Inferior parietal cortex (tissue), 1 donor: ENCODE data around the gene C11orf91.
A peak's percentile ranks its signal among the peaks of the same experiment; 100 is the strongest.
"Not testable (repeated sequence)": the region's sequence is repeated elsewhere in the genome, so short reads cannot be mapped to it uniquely, and the experiment has no call there.

ENCODE experiments used
- DNase-seq: peaks from one replicate; pipeline ENCODE4 v3.0.0-alpha.2; 2016; ENCODE audit errors: extremely low spot score

Gene C11orf91

DNA sequence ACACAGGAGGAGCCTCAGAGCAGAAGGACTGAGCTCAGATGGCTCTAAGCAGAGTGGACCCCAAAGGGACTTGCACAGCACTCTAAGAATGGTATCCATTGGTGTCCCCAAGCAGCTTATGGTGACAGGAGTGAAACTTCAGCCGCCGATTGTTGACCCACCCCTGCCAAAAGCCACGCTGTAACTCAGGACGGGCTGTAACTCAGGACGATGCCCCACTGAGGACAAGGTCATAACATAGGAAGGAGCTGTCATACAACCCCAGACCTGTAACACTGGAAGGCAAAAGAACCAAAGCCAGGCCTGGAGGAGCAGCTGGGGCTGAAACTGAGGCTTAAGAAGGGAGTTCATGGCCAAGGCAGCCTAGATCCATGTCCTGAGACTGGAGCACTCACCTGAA is 21.4 kb upstream of the C11orf91 start:
- DNase-seq = no peak

DNA sequence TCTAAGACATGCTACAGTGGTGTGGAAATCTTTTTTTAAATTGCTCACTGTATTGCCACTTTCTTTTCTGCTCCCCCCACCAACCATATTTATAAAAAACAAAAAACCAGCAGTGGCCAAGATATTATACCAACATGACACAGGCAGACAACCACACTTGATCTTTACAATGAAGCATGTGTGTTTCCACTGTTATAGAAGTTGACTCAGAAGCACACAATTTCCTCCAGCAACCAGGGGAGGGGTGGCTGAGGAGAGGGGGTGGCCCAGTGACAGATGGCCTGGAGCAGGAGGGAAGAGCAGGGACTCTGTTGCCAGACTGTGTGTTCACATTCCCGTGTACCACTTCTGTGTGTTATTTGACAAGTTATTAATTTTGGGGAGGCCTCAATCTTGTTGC is 20.8 kb upstream of the C11orf91 start:
- DNase-seq = no peak

- no peak for DNase-seq
Observed at GRCh38 chr11:33719587-33719986, 19.0 kb upstream of the C11orf91 start.

GRCh38 chr11:33718440-33718839 is 17.8 kb upstream of the C11orf91 start:
- no peak for DNase-seq

DNA sequence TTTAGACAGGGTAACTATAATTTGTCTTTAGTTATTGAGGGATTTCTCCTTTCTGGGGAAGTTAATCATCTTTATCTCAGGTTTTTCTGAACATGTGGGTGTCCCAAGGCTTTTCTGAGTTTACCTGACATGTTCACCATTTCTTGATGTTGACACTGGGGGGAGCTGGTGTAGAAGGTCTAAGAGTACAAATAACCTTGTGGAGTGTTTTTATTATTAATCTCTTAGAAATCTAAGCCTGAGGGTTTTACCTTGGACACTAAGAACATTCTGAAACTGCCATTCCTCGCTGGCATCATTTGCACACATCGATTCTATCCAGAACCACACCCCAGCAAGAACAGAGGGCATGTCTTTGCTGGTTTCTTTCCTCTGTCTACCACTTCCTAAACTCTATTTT is 15.6 kb upstream of the C11orf91 start:
- no peak for DNase-seq

DNA sequence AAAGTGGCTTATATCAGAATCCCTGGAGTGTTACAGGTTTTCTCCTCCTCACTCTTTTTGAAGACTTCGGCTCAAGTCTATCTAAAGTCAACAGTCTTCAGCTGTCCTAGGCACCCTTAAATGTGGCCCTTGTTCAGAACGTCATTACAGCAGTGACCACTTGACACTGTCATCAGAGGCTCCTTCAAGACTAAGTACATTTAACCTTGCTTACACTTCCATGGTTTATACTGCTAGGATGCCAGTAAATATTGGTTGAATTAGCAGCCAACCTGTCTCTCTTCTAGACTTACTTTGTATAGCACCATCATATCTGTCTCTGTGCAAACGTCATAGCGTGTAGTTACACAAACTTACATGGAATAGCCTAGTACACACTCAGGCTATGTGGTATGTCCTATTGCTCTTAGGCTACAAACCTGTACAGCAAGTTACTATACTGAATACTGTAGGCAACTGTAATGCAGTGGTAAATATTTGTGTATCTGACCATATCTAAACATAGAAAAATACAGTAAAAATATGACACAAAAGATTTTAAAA is 13.3 kb upstream of the C11orf91 start:
- no peak for DNase-seq

DNA sequence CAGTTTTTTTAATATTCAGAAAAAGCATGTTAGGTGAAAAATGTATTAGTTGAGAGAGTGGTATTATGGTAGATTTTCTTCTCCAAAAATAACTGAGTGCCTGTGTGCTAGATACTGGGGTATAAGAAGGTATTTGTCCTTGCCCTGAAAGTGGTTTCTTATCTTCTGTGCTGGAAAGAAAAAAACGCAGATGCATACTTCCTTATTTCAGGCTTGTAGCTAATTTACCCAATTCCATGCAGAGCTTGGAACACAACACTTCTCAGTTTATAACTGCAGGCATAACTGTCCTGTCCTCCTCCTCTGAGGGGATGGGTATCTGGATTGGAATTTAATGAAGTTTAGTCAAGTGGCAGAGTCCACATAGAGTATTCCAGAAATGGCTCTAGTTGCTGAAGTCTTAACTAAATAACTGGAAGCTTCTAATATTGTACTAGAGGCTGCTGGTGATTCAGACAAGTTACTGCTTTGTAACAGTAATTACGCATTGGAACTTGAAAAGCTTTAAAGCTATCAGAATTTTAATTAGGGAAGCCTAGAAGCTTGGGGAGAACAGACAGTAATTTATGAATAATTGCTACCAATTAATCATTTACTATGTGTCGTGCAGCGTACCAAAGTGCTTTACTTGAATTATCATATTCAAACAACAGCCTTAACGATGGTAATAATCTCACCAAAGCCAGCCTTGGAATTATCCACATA is 12.7 kb upstream of the C11orf91 start:
- DNase-seq = no peak

DNA sequence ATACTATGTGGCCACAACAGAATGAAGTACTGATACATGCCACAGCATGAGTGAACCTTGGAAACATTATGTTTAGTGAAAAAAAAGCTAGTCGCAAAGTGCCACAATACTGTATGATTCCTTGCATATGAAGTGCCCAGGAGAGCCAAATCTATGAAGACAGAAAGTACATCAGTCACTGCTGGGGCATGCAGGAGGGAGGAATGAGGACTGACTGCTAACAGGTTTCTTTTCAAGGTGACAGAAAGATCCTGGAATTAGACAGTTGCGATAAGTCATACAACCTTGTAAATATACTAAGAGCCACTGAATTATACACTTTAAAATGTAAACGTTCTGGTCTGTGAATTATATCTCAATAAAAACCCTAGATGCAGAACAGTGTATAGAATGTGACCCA is 11.8 kb upstream of the C11orf91 start:
- DNase-seq = no peak

DNA sequence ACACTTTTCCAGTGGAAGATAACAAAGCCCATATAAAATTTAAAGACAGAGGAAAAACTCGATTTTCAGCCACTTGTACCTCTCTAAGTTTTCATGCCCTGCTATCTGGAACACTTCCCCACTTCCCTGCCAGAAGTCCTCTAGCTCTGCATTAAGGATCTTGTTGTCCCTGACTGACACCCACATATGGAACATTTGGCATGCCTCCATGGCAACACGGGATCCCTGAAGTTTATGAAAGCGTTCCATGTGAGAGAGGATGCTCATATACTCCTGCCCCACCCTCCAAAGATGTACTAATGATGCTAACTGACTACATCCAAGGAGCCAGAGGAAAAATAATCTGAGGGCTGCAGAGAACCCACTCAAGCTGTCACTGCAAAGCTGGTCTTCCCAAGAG is 8.8 kb upstream of the C11orf91 start:
- no peak for DNase-seq

DNA sequence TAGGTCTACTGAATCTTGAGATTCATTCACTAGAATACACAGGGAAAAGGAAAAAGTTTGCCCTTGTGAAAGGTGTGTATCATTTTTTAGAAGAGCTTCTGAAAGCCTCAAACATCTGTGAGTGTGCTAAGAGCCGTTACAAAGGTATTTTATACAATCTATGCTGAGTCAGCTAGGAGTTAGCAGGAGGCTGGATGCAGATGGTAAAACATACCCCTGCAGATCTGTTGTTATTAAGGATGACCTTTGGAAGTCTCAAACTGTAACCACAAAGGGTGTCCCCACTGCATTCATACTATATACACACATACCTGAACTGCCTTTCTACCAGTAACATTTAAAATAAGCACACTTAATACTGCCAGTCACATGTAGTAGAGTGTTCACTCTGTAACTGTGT is 8.4 kb upstream of the C11orf91 start:
- no peak for DNase-seq

GRCh38 chr11:33707831-33708230 is 7.2 kb upstream of the C11orf91 start:
- not testable (repeated sequence) for DNase-seq

DNA sequence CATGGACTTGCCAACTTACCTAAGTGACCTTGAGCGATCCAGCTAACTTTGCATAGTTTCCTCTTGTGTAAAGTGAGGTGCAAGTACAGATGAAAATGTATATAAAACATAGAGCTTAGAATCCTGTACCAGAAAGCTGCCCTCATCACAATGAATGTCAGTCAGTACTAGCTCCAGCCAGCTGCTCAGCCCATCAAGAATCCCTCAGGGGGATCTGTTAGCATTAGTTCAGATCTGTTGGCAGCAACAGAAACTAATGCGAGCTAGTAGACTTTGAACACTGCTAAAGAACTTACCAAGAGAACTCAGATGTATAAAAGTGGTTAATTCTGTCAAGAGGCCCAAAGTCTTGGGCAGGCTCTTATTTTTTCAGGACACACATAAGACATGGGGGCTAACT is 6.3 kb upstream of the C11orf91 start:
- no peak for DNase-seq

GRCh38 chr11:33706546-33706945 is 5.9 kb upstream of the C11orf91 start:
- no peak for DNase-seq

DNA sequence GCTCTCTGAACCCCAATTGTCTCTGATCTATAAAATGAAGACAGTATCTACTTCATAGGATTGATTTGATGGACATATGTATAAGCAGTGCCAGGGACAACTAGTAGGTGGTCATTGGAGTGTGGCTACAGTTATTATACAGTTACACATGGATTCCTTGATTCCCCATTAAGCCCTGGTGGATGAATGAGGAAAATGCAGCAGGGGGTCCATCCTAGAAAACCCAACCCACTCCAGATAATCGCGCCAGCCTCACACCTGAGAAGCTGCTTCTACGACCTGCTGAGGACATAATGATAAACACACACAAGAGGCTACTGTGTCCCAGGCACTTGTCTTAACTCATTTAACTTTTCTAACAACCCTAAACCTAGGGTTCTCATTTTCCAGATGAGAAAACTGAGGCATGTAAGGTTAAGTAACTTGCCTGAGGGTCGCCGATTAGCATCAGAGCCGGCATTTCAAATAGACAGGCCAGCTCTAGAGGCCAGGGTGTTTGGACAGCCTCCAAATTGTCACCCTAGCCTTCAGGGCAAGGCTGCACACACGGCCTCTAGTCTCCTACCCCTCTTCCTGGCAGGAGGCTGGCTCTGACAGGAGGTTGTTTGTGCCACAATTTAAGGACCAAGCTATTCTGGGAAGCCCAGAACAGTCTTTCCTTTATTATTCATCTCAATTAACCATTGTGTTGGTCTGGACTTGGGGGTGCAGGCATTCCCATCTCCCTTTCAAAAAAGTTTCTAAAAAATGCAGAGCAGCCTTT is 3.8 kb upstream of the C11orf91 start:
- no peak for DNase-seq

- DNase-seq = no peak
Observed at GRCh38 chr11:33703788-33704187, 3.2 kb upstream of the C11orf91 start.

DNA sequence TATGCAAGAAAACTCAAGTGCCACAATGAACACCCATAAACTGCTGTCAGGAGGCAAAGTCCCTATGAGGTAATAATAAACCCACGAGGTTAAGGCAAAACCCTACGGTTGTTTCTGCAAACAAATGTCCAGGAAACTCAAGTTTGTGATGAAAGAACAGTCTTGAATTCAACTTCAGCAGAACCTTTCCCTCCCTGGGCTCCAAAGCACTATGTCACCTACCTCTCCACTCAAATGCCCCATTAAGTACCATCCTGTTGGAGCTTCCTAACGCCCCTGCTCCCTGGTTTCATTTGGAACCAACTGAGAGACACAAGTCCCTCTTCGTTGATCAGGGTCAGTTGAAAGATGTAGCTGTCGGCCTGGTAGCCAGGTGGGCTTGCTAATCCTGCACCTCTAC is 2.6 kb upstream of the C11orf91 start:
- DNase-seq = no peak

- peak; percentile 72 for DNase-seq
Observed at GRCh38 chr11:33701302-33702230, 940 bp upstream of the C11orf91 start.

- no peak for DNase-seq
Observed at GRCh38 chr11:33700063-33700501, 544 bp downstream of the C11orf91 start.

DNA sequence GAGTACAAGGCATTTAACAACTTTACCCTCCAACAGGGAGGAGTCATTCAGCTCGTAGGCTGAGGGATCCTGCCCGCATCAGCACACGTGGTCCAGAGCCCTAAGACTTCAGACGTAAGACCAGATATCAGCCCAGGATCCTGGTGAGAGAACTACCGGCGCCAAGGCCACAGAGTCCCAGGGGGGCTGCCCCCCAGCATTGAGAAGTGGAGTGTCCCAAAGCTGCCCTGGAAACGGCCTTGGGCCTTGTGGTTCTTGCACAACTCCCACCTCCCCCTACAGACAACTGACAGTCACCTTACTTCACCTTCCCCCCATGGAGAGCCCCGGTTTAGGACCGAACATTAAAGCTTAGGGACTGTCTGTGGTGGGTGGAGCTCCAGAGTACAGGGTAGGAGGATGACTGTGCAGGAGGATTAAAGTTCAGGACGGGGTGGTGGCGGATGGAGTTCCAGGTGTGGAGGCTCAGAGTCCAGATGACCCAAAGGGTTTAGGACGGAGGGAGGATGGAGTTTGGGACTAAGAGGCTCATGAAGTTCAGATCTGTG is 1.0 kb downstream of the C11orf91 start:
- DNase-seq = no peak

GRCh38 chr11:33698921-33699320 is 1.7 kb downstream of the C11orf91 start:
- no peak for DNase-seq

DNA sequence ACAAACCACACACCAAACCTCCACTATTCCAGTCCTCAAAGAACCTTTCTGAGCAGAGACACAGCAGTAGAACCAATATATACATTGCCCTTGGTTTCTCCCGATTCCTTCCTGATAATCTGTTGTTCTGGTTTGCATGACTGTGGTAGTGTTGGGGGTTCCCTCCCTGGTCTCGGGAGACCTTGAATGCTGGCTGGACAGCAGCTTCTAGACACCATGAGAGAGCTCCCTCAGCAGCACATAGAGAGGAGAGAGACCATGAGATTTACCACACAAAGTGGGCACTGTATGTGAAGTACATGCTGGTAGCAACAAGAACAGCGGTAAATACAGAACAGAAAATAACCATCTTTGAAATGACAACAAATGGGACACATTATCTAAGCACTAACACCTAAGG is 2.6 kb downstream of the C11orf91 start:
- no peak for DNase-seq
